Esophagus (tissue), 2 donors: ENCODE data around the gene PITPNC1. TPM values are rescaled to one million over a fixed set of nuclear protein-coding genes. Genes with fewer than 3 reads are reported as not detected.
A peak's percentile ranks its signal among the peaks of the same experiment; 100 is the strongest.
"Not testable (repeated sequence)": the region's sequence is repeated elsewhere in the genome, so short reads cannot be mapped to it uniquely, and the experiment has no call there.

Source experiments
- H3K27ac ChIP-seq, 2 donors: one replicate each; pipeline ENCODE4 v1.5.1; 2013; ENCODE audit warnings: low read depth in 2 of 2, mild to moderate bottlenecking in 2 of 2, inconsistent platforms in 1 of 2, low read length in 1 of 2, moderate library complexity in 1 of 2
- H3K27me3 ChIP-seq, 2 donors: one replicate each; pipeline ENCODE4 v1.6.1; 2013; ENCODE audit warnings: low read length in 2 of 2, control low read depth in 1 of 2, mild to moderate bottlenecking in 1 of 2; ENCODE audit not compliant: insufficient read depth in 2 of 2, control insufficient read depth in 1 of 2
- H3K36me3 ChIP-seq, 2 donors: one replicate each; pipeline ENCODE4 v1.6.1; 2013; ENCODE audit warnings: low read length in 1 of 2; ENCODE audit not compliant: control insufficient read depth in 2 of 2, insufficient read depth in 2 of 2
- H3K4me1 ChIP-seq, 2 donors: one replicate each; pipeline ENCODE4 v1.6.1; 2013; ENCODE audit warnings: low read length in 1 of 2; ENCODE audit not compliant: control insufficient read depth in 2 of 2, insufficient read depth in 2 of 2
- H3K4me3 ChIP-seq, 2 donors: one replicate each; pipeline ENCODE4 v1.5.1; 2013; ENCODE audit warnings: low read length in 2 of 2, mild to moderate bottlenecking in 2 of 2, low read depth in 1 of 2, moderate library complexity in 1 of 2
- H3K9me3 ChIP-seq, 2 donors: one replicate each; pipeline ENCODE4 v1.6.1; 2013; ENCODE audit warnings: mild to moderate bottlenecking in 2 of 2, low read depth in 1 of 2, low read length in 1 of 2, moderate library complexity in 1 of 2; ENCODE audit not compliant: control insufficient read depth in 2 of 2, insufficient read depth in 1 of 2
- WGBS, 2 donors: extraction: QIAGEN DNeasy Blood & Tissue Kit; methylation state at CpG; one replicate each; pipeline ENCODE4 v1.1.7; 2013; 5-methylcytosine and 5-hydroxymethylcytosine counted together
- polyA plus RNA-seq, 2 donors: library from polyadenylated mRNA; stranded (reverse); fragments of 200-250 nt; gene quantifications; one replicate each; pipeline ENCODE4 v1.2.3, GENCODE V29; 2013
- donor health status: healthy with polysubstance abuse.
- donor health status: Bipolar disorder and iron deficiency.

PITPNC1 gene
- polyA plus RNA-seq, 2 donors = 7.9 to 9.6 TPM

GRCh38 chr17:67645195-67645594 is 268.1 kb downstream of the PITPNC1 start:
- not testable (repeated sequence) for H3K27me3 ChIP-seq, H3K4me3 ChIP-seq, H3K36me3 ChIP-seq, H3K9me3 ChIP-seq, H3K4me1 ChIP-seq, H3K27ac ChIP-seq
- 95 to 98% methylated on average over 7 to 8 of the region's 8 CpGs for WGBS, 2 donors

GRCh38 chr17:67646472-67646871 is 269.4 kb downstream of the PITPNC1 start:
- Histone ChIP-seq H3K4me3 (no peak overlapping the region), H3K9me3 (no peaks in the 10 kb centered on the region), H3K36me3 (no peaks in the 10 kb centered on the region), H3K27ac (no peak overlapping the region), H3K4me1 (peaks cover 2 to 4% of the 10 kb centered on the region in 2 donors), H3K27me3 (no peaks in the 10 kb centered on the region)
- 96 to 97% methylated on average over 6 of the region's 6 CpGs for WGBS, 2 donors

- Histone ChIP-seq H3K4me1 (peaks cover 2 to 4% of the 10 kb centered on the region in 2 donors), H3K4me3 (no peak overlapping the region), H3K9me3 (no peaks in the 10 kb centered on the region), H3K27me3 (no peaks in the 10 kb centered on the region), H3K27ac (no peak overlapping the region), H3K36me3 (no peaks in the 10 kb centered on the region)
- 77 to 88% methylated on average over 4 to 5 of the region's 5 CpGs for WGBS, 2 donors
These were observed 270.4 kb downstream of the PITPNC1 start for GRCh38 chr17:67647482-67647881.

- Histone ChIP-seq H3K9me3 (no peaks in the 10 kb centered on the region), H3K36me3 (no peaks in the 10 kb centered on the region), H3K4me1 (peaks cover 2 to 4% of the 10 kb centered on the region in 2 donors), H3K27me3 (no peaks in the 10 kb centered on the region), H3K4me3 (no peak overlapping the region), H3K27ac (peak overlapping the region; percentile 61 to 66)
- WGBS, 2 donors = 36 to 49% methylated on average over 6 of the region's 6 CpGs
These were observed 271.2 kb downstream of the PITPNC1 start for GRCh38 chr17:67648032-67648905.

- H3K4me3 ChIP-seq, H3K4me1 ChIP-seq, H3K27me3 ChIP-seq, H3K36me3 ChIP-seq, H3K9me3 ChIP-seq: not testable (repeated sequence)
- H3K27ac ChIP-seq = peak overlapping the region in 1 of 2 donors; percentile 66
- WGBS, 2 donors = 91 to 96% methylated on average over 3 of the region's 3 CpGs
These were observed 271.8 kb downstream of the PITPNC1 start for GRCh38 chr17:67648906-67649295.

GRCh38 chr17:67649891-67650290 is 272.8 kb downstream of the PITPNC1 start:
- Histone ChIP-seq H3K4me3 (no peak overlapping the region), H3K9me3 (no peaks in the 10 kb centered on the region), H3K27ac (no peak overlapping the region), H3K36me3 (peaks cover 0 to 7% of the 10 kb centered on the region in 2 donors), H3K27me3 (no peaks in the 10 kb centered on the region), H3K4me1 (peaks cover 2 to 4% of the 10 kb centered on the region in 2 donors)
- WGBS, 2 donors = 85 to 87% methylated on average over 3 of the region's 3 CpGs

GRCh38 chr17:67651218-67651579 is 274.1 kb downstream of the PITPNC1 start:
- H3K4me1 ChIP-seq, H3K9me3 ChIP-seq, H3K36me3 ChIP-seq, H3K27me3 ChIP-seq, H3K4me3 ChIP-seq, H3K27ac ChIP-seq: not testable (repeated sequence)
- 78 to 80% methylated on average over 7 of the region's 7 CpGs for WGBS, 2 donors

GRCh38 chr17:67652433-67652832 is 275.4 kb downstream of the PITPNC1 start:
- no peak overlapping the region for H3K27ac ChIP-seq
- H3K36me3 ChIP-seq = peaks cover 0 to 7% of the 10 kb centered on the region in 2 donors
- no peaks in the 10 kb centered on the region for H3K27me3 ChIP-seq
- H3K4me3 ChIP-seq = no peak overlapping the region
- H3K4me1 ChIP-seq = peaks cover 2 to 4% of the 10 kb centered on the region in 2 donors
- WGBS, 2 donors = 95% methylated on average over 14 of the region's 14 CpGs
- H3K9me3 ChIP-seq = no peaks in the 10 kb centered on the region

GRCh38 chr17:67655478-67656148 is 278.5 kb downstream of the PITPNC1 start:
- 81 to 85% methylated on average over 7 of the region's 7 CpGs for WGBS, 2 donors
- H3K9me3 ChIP-seq = no peaks in the 10 kb centered on the region
- H3K4me1 ChIP-seq = no peaks in the 10 kb centered on the region
- H3K36me3 ChIP-seq = peaks cover 0 to 7% of the 10 kb centered on the region in 2 donors
- no peak overlapping the region for H3K27ac ChIP-seq
- no peak overlapping the region for H3K4me3 ChIP-seq
- no peaks in the 10 kb centered on the region for H3K27me3 ChIP-seq
